Cardiac fibroblast (primary cell): ENCODE data around the gene CDC5L.

Experiments used
- DNase-seq, 2 donors: peaks; one replicate each; pipeline versions ENCODE4 v3.0.0 to v3.0.0-alpha.2; 2010; ENCODE audit warnings: low read depth in 2 of 2
- H3K4me3 ChIP-seq, 2 donors: replicated peaks in 1 of 2; 1 replicate in 1 of 2; 2 replicates in 1 of 2; pipeline ENCODE4 v1.5.1; 2011; ENCODE audit warnings: low read depth in 2 of 2, low read length in 2 of 2, mild to moderate bottlenecking in 2 of 2, moderate library complexity in 1 of 2
- CTCF ChIP-seq: IDR thresholded peaks from one replicate; pipeline ENCODE4 v1.5.1; 2011; ENCODE audit warnings: low read depth, mild to moderate bottlenecking, low read length, inconsistent platforms

CDC5L gene

GRCh38 chr6:44387346-44388134, at the start of gene CDC5L:
Gene CDC5L (plus strand): TSS chr6:44387706. CDS start chr6:44387824, 118 bp downstream.
- no peak for TF ChIP-seq CTCF
- peak within 1 kb of the TSS; percentile 87 to 89 for H3K4me3 ChIP-seq
- peak; percentile 99 to 100 for DNase-seq

GRCh38 chr6:44338228-44339122, 49.0 kb upstream of the CDC5L start:
- TF ChIP-seq CTCF = peak; percentile 77
- DNase-seq = peak; percentile 67 to 74
- no peak overlapping the region for H3K4me3 ChIP-seq

GRCh38 chr6:44339301-44339700, 48.2 kb upstream of the CDC5L start:
- DNase-seq = no peak
- no peak overlapping the region for H3K4me3 ChIP-seq
- no peak for TF ChIP-seq CTCF

GRCh38 chr6:44339763-44340625, 47.5 kb upstream of the CDC5L start:
- TF ChIP-seq CTCF = no peak
- no peak overlapping the region for H3K4me3 ChIP-seq
- peak in 1 of 2 donors; percentile 75 for DNase-seq

- DNase-seq = no peak
- TF ChIP-seq CTCF = no peak
- H3K4me3 ChIP-seq = no peak overlapping the region
Observed at GRCh38 chr6:44341095-44341890, 46.2 kb upstream of the CDC5L start.

GRCh38 chr6:44342052-44342451, 45.5 kb upstream of the CDC5L start:
- no peak overlapping the region for H3K4me3 ChIP-seq
- TF ChIP-seq CTCF = no peak
- peak in 1 of 2 donors; percentile 12 for DNase-seq
